Measurements from ENCODE around the gene TXNRD1.

The TXNRD1 gene

GRCh38 chr12:104232609-104233280 is 17.2 kb downstream of the TXNRD1 start:
- H3K4me2 ChIP-seq (ENCODE audit: low read length), result no peak overlapping the region
- no peaks in the 10 kb centered on the region for H3K4me1 ChIP-seq (ENCODE audit: low read length)
- H3K79me2 ChIP-seq (ENCODE audit: low read length), result no peaks in the 10 kb centered on the region
- no peaks in the 10 kb centered on the region for H3K36me3 ChIP-seq (replicated peaks; ENCODE audit: low read depth, low read length)
- no peak overlapping the region for H3K9ac ChIP-seq (ENCODE audit: low read length)
- H3K9me3 ChIP-seq (ENCODE audit: insufficient read depth, low read length), result peaks cover 12% of the 10 kb centered on the region; the same call in 1 of the 2 replicates
- no peaks in the 10 kb centered on the region for H4K20me1 ChIP-seq (ENCODE audit: insufficient read depth, low read length)
- TF ChIP-seq CTCF (IDR thresholded peaks at IDR 0.05; ENCODE audit: low read depth, low read length) (no peak), EZH2phosphoT487 (IDR thresholded peaks at IDR 0.05; ENCODE audit: low read depth) (no peak)
- H3K27me3 ChIP-seq (ENCODE audit: low read depth, low read length), result no peaks in the 10 kb centered on the region
- no peak overlapping the region for H2AFZ ChIP-seq (ENCODE audit: low read depth, low read length)
- no peak overlapping the region for H3K27ac ChIP-seq (ENCODE audit: low read length)
- no peak overlapping the region for H3K4me3 ChIP-seq (ENCODE audit: low read length)

GRCh38 chr12:104234926-104235499 is 19.4 kb downstream of the TXNRD1 start:
- no peak overlapping the region for H3K27ac ChIP-seq (ENCODE audit: low read length)
- H3K4me1 ChIP-seq (ENCODE audit: low read length), result no peaks in the 10 kb centered on the region
- peaks cover 12% of the 10 kb centered on the region; the same call in 1 of the 2 replicates for H3K9me3 ChIP-seq (ENCODE audit: insufficient read depth, low read length)
- no peaks in the 10 kb centered on the region for H3K27me3 ChIP-seq (ENCODE audit: low read depth, low read length)
- H4K20me1 ChIP-seq (ENCODE audit: insufficient read depth, low read length), result no peaks in the 10 kb centered on the region
- H3K79me2 ChIP-seq (ENCODE audit: low read length), result no peaks in the 10 kb centered on the region
- no peak overlapping the region for H2AFZ ChIP-seq (ENCODE audit: low read depth, low read length)
- no peak for TF ChIP-seq CTCF (IDR thresholded peaks at IDR 0.05; ENCODE audit: low read depth, low read length)
- TF ChIP-seq EZH2phosphoT487 (IDR thresholded peaks at IDR 0.05; ENCODE audit: low read depth), result no peak
- H3K4me2 ChIP-seq (ENCODE audit: low read length), result no peak overlapping the region
- H3K36me3 ChIP-seq (replicated peaks; ENCODE audit: low read depth, low read length), result no peaks in the 10 kb centered on the region
- H3K4me3 ChIP-seq (ENCODE audit: low read length), result no peak overlapping the region
- H3K9ac ChIP-seq (ENCODE audit: low read length), result no peak overlapping the region

- Histone ChIP-seq H3K4me1 (ENCODE audit: low read length) (no peaks in the 10 kb centered on the region), H3K4me3 (ENCODE audit: low read length) (no peak overlapping the region), H3K27ac (ENCODE audit: low read length) (no peak overlapping the region), H3K4me2 (ENCODE audit: low read length) (no peak overlapping the region), H3K9ac (ENCODE audit: low read length) (no peak overlapping the region), H2AFZ (ENCODE audit: low read depth, low read length) (no peak overlapping the region), H3K27me3 (ENCODE audit: low read depth, low read length) (no peaks in the 10 kb centered on the region), H3K9me3 (ENCODE audit: insufficient read depth, low read length) (peaks cover 5% of the 10 kb centered on the region; the same call in 1 of the 2 replicates), H3K36me3 (replicated peaks; ENCODE audit: low read depth, low read length) (no peaks in the 10 kb centered on the region), H4K20me1 (ENCODE audit: insufficient read depth, low read length) (no peaks in the 10 kb centered on the region), H3K79me2 (ENCODE audit: low read length) (no peaks in the 10 kb centered on the region)
- TF ChIP-seq CTCF (IDR thresholded peaks at IDR 0.05; ENCODE audit: low read depth, low read length) (no peak), EZH2phosphoT487 (IDR thresholded peaks at IDR 0.05; ENCODE audit: low read depth) (no peak)
Measured at GRCh38 chr12:104237930-104238329, 22.4 kb downstream of the TXNRD1 start.

- H3K4me1 ChIP-seq (ENCODE audit: low read length), result peaks cover under 1% of the 10 kb centered on the region; the same call in 1 of the 2 replicates
- no peak overlapping the region for H2AFZ ChIP-seq (ENCODE audit: low read depth, low read length)
- no peak overlapping the region for H3K4me2 ChIP-seq (ENCODE audit: low read length)
- no peak overlapping the region for H3K9ac ChIP-seq (ENCODE audit: low read length)
- H4K20me1 ChIP-seq (ENCODE audit: insufficient read depth, low read length), result no peaks in the 10 kb centered on the region
- no peak for TF ChIP-seq CTCF (IDR thresholded peaks at IDR 0.05; ENCODE audit: low read depth, low read length)
- TF ChIP-seq EZH2phosphoT487 (IDR thresholded peaks at IDR 0.05; ENCODE audit: low read depth), result no peak
- no peak overlapping the region for H3K4me3 ChIP-seq (ENCODE audit: low read length)
- no peaks in the 10 kb centered on the region for H3K36me3 ChIP-seq (replicated peaks; ENCODE audit: low read depth, low read length)
- no peaks in the 10 kb centered on the region for H3K27me3 ChIP-seq (ENCODE audit: low read depth, low read length)
- H3K79me2 ChIP-seq (ENCODE audit: low read length), result no peaks in the 10 kb centered on the region
- H3K27ac ChIP-seq (ENCODE audit: low read length), result no peak overlapping the region
- H3K9me3 ChIP-seq (ENCODE audit: insufficient read depth, low read length), result no peaks in the 10 kb centered on the region
Measured at GRCh38 chr12:104242546-104243206, 27.1 kb downstream of the TXNRD1 start.

Data from OCI-LY3 (cell line).